NCI-H2196 (cell line): ENCODE measurements around the gene UROC1.

Experiments
- DNase-seq: peaks from one replicate; lab custom pipeline; 2025; ENCODE audit not compliant: unreplicated experiment; lab: John Stamatoyannopoulos, UW

The UROC1 gene

GRCh38 chr3:126497956-126498355, 19.6 kb downstream of the UROC1 start:
- DNase-seq: no peak

- no peak for DNase-seq
Observed at GRCh38 chr3:126496894-126497850, 20.4 kb downstream of the UROC1 start.

- DNase-seq: no peak
Observed at GRCh38 chr3:126495786-126496185, 21.8 kb downstream of the UROC1 start.

GRCh38 chr3:126494970-126495230, 22.7 kb downstream of the UROC1 start:
- DNase-seq: no peak

GRCh38 chr3:126494204-126494969, 23.2 kb downstream of the UROC1 start:
- no peak for DNase-seq

- DNase-seq: no peak
Observed at GRCh38 chr3:126493739-126494138, 23.8 kb downstream of the UROC1 start.

- no peak for DNase-seq
Observed at GRCh38 chr3:126493051-126493450, 24.5 kb downstream of the UROC1 start.

GRCh38 chr3:126491221-126492013, 26.2 kb downstream of the UROC1 start:
- DNase-seq: no peak

GRCh38 chr3:126490619-126491018, 27.0 kb downstream of the UROC1 start:
- DNase-seq: no peak

- DNase-seq: no peak
Observed at GRCh38 chr3:126488886-126489569, 28.5 kb downstream of the UROC1 start.

GRCh38 chr3:126488185-126488584, 29.4 kb downstream of the UROC1 start:
- DNase-seq: no peak

- DNase-seq: no peak
Observed at GRCh38 chr3:126487151-126487771, 30.3 kb downstream of the UROC1 start.

- DNase-seq: no peak
Observed at GRCh38 chr3:126486360-126486847, 31.2 kb downstream of the UROC1 start.

- DNase-seq: no peak
Observed at GRCh38 chr3:126485956-126486355, 31.6 kb downstream of the UROC1 start.

- DNase-seq: no peak
Observed at GRCh38 chr3:126485176-126485897, 32.2 kb downstream of the UROC1 start.

GRCh38 chr3:126484662-126485061, 32.9 kb downstream of the UROC1 start:
- DNase-seq: no peak

GRCh38 chr3:126484148-126484547, 33.4 kb downstream of the UROC1 start:
- no peak for DNase-seq

GRCh38 chr3:126483321-126483761, 34.2 kb downstream of the UROC1 start:
- DNase-seq: no peak

GRCh38 chr3:126482503-126483255, 34.9 kb downstream of the UROC1 start:
- DNase-seq: no peak
